B cell (primary cell): ENCODE results near the gene PHC3. TPM values are rescaled to one million over a fixed set of nuclear protein-coding genes. Genes with fewer than 3 reads are reported as not detected.

Experiments
- ATAC-seq: fragments of 200-7000 bp; cut with Tn5 transposase; one replicate; pipeline ENCODE4 v1.10.0; 2021; ENCODE audit warnings: low read depth, mild to moderate bottlenecking, moderate number of reproducible peaks, moderate library complexity
- CTCF ChIA-PET: fragments of 350-600 bp; sonication (Branson Sonifier 250); formaldehyde crosslinking; loops from one replicate; lab custom pipeline; 2021; ENCODE audit warnings: antibody characterized with exemption, inconsistent platforms; lab: Charles Lee
- POLR2A ChIA-PET: fragments of 350-600 bp; sonication (Branson Sonifier 250); formaldehyde crosslinking; loops from one replicate; lab custom pipeline; 2021; ENCODE audit warnings: antibody characterized with exemption; lab: Charles Lee
- DNase-seq: peaks from one replicate; pipeline ENCODE4 v3.0.0; 2013
- H2AFZ ChIP-seq: 2 replicates; pipeline ENCODE4 v1.6.1; 2012; ENCODE audit warnings: mild to moderate bottlenecking, low read depth, low read length; ENCODE audit not compliant: insufficient read depth, poor library complexity, severe bottlenecking
- H3K27ac ChIP-seq, 2 donors: 1 replicate in 1 of 2; 2 replicates in 1 of 2; pipeline ENCODE4 v1.5.1; 2012 to 2013; ENCODE audit warnings: low read length in 2 of 2, mild to moderate bottlenecking in 2 of 2, moderate library complexity in 1 of 2
- H3K27me3 ChIP-seq, 4 experiments: fragments of 200-600 bp in 1 of 4; sonication (generic) in 1 of 4; replicated peaks in 1 of 4; 1 replicate in 2 of 4; 2 replicates in 2 of 4; pipeline versions ENCODE4 v1.6.1 to v1.7.0; 2013 to 2016; ENCODE audit warnings: low read length in 3 of 4, mild to moderate bottlenecking in 2 of 4, mixed read lengths in 1 of 4, moderate library complexity in 1 of 4; ENCODE audit not compliant: insufficient read depth in 4 of 4, control insufficient read depth in 3 of 4; ENCODE audit errors: control extremely low read depth in 1 of 4
- H3K36me3 ChIP-seq, 2 experiments: replicated peaks in 1 of 2; 1 replicate in 1 of 2; 2 replicates in 1 of 2; pipeline versions ENCODE4 v1.6.1 to v1.7.1; 2013; ENCODE audit warnings: low read length in 1 of 2; ENCODE audit not compliant: insufficient read depth in 2 of 2, control insufficient read depth in 1 of 2; ENCODE audit errors: control extremely low read depth in 1 of 2, extremely low read depth in 1 of 2
- H3K4me1 ChIP-seq, 2 donors: fragments of 200-600 bp in 1 of 2; sonication (generic) in 1 of 2; 1 replicate in 1 of 2; 2 replicates in 1 of 2; pipeline versions ENCODE4 v1.5.1 to v1.6.1; 2013 to 2017; ENCODE audit warnings: low read length in 2 of 2; ENCODE audit not compliant: control insufficient read depth in 2 of 2, insufficient read depth in 2 of 2
- H3K4me2 ChIP-seq: replicated peaks from 2 replicates; pipeline ENCODE3; 2012; ENCODE audit warnings: mild to moderate bottlenecking, low read depth, low read length; ENCODE audit not compliant: poor library complexity, severe bottlenecking
- H3K4me3 ChIP-seq, 5 experiments: fragments of 200-600 bp in 1 of 5; sonication (generic) in 1 of 5; 1 replicate in 3 of 5; 2 replicates in 2 of 5; pipeline versions ENCODE4 v1.5.1 to v1.7.0; 2011 to 2016; ENCODE audit warnings: low read length in 4 of 5, mild to moderate bottlenecking in 4 of 5, low read depth in 2 of 5, control low read depth in 1 of 5, moderate library complexity in 1 of 5; ENCODE audit not compliant: insufficient read depth in 1 of 5; ENCODE audit errors: control extremely low read depth in 1 of 5, extremely low read depth in 1 of 5
- H3K79me2 ChIP-seq: fragments of 200-600 bp; sonication (generic); one replicate; pipeline ENCODE4 v1.6.0; 2016; ENCODE audit warnings: low read length; ENCODE audit not compliant: control insufficient read depth, insufficient read depth
- H3K9ac ChIP-seq: fragments of 200-600 bp; sonication (generic); 2 replicates; pipeline ENCODE4 v1.6.1; 2017; ENCODE audit warnings: mild to moderate bottlenecking, low read length, moderate library complexity
- H3K9me3 ChIP-seq, 3 donors: one replicate each; pipeline versions ENCODE4 v1.6.1 to v1.7.1; 2013; ENCODE audit warnings: low read length in 2 of 3; ENCODE audit not compliant: control insufficient read depth in 2 of 3, insufficient read depth in 1 of 3; ENCODE audit errors: control extremely low read depth in 1 of 3
- H4K20me1 ChIP-seq: 2 replicates; pipeline ENCODE4 v1.6.0; 2012; ENCODE audit warnings: mild to moderate bottlenecking, low read length; ENCODE audit not compliant: insufficient read depth, control insufficient read depth, poor library complexity, severe bottlenecking
- H3K27ac Mint-ChIP-seq: one replicate; pipeline ENCODE4 v1.8.0; 2021; ENCODE audit warnings: mixed read lengths
- H3K27me3 Mint-ChIP-seq: one replicate; pipeline ENCODE4 v1.8.0; 2021; ENCODE audit warnings: mixed read lengths
- H3K4me1 Mint-ChIP-seq: one replicate; pipeline ENCODE4 v1.8.0; 2021; ENCODE audit warnings: mixed read lengths
- H3K4me3 Mint-ChIP-seq: one replicate; pipeline ENCODE4 v1.8.0; 2021; ENCODE audit warnings: mixed read lengths
- H3K9me3 Mint-ChIP-seq: one replicate; pipeline ENCODE4 v1.8.0; 2022; ENCODE audit warnings: mixed read lengths; ENCODE audit not compliant: insufficient read depth
- EZH2 ChIP-seq: IDR thresholded peaks from 2 replicates; pipeline ENCODE4 v1.6.1; 2012; ENCODE audit warnings: borderline replicate concordance, low read depth, mild to moderate bottlenecking, moderate library complexity, low read length; ENCODE audit not compliant: insufficient read depth, poor library complexity, severe bottlenecking
- WGBS: methylation state at CpG from one replicate; pipeline ENCODE4 v1.1.5; 2013; ENCODE audit warnings: missing lambda C conversion rate; ENCODE audit not compliant: insufficient coverage; 5-methylcytosine and 5-hydroxymethylcytosine counted together
- intact Hi-C: fragments of 100-400 bp; cut with micrococcal nuclease; formaldehyde crosslinking; loops from one replicate; pipeline ENCODE4 v1.10.0; 2022
- polyA plus RNA-seq: library from polyadenylated mRNA; depleted of rRNA; stranded (reverse); fragments of >200 nt; gene quantifications from 2 replicates; pipeline ENCODE4 v1.2.3, GENCODE V29; 2012
- total RNA-seq, 2 donors: library from RNA; stranded (reverse); fragments of 120-200 nt in 1 of 2; gene quantifications; 1 replicate in 1 of 2; 2 replicates in 1 of 2; pipeline versions ENCODE4 v1.2.3 to v1.2.4, GENCODE V29; 2013 to 2022
- TF ChIP-seq, protein P1 (sequence below): fragments of 200-600 bp; IDR thresholded peaks from one replicate; pipeline ENCODE4 v1.8.0; 2022; ENCODE audit warnings: antibody characterized with exemption, mild to moderate bottlenecking

The PHC3 gene
- total and polyA plus RNA-seq, 2 donors (not counting 1 experiment from before 2014, with no cell fraction given) = 51.8 to 159 TPM

DNA sequence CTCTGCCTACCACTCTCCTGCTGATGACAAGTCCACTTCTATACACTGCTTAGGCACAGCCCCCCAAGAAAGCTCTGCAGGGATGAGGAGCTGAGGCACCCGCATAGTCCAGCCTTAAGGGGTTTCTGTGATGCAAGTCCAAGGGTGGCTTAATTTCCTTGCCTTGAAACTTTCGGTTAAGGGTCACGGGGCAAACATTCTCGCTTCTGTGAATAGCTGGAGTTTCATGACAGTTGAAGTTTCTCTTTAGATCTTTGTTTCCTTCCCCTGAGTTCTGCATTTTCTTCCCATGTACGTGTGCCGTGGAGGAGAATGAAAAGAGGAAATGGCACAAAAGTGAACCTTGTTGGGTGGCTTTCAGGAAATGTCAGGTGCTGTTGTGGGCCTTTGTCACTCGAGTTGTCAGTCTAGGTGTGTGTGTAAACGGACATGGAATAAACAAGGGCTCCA is 136.7 kb downstream of the PHC3 start:
- Histone ChIP-seq H4K20me1 (no peaks in the 10 kb centered on the region), H3K9ac (peak overlapping the region; percentile 20), H3K4me3 (peak overlapping the region; percentile 7 to 28 (median 21)), H3K27ac (peak overlapping the region; percentile 84 to 89), H2AFZ (peak overlapping the region; percentile 9), H3K79me2 (peaks cover 55% of the 10 kb centered on the region), H3K36me3 (peaks cover 0 to 9% of the 10 kb centered on the region in 2 experiments), H3K4me1 (peaks cover 21 to 33% of the 10 kb centered on the region in 2 donors), H3K9me3 (no peaks in the 10 kb centered on the region), H3K4me2 (peak overlapping the region; percentile 70), H3K27me3 (no peaks in the 10 kb centered on the region)
- POLR2A ChIA-PET = interaction anchor here (0.8 kb wide), 1 partner anchor 78 kb away, joined by 7 read pairs; the partner anchor contains the start of gene SEC62
- intact Hi-C loops = loop anchor here (1.0 kb wide), 1 partner anchor 8 kb away; the partner anchor contains the start of gene GPR160
- H3K4me1 Mint-ChIP-seq = peaks cover 52% of the 10 kb centered on the region
- DNase-seq (peak; percentile 92), ATAC-seq (peak; percentile 83)
- H3K4me3 Mint-ChIP-seq = peak overlapping the region; percentile 68
- CTCF ChIA-PET = interaction anchor here (1.2 to 1.7 kb wide), 3 partner anchors 9 to 44 kb away, joined by 3 to 8 read pairs (median 4); no protein-coding TSS in a partner anchor
- no peaks in the 10 kb centered on the region for H3K27me3 Mint-ChIP-seq
- TF ChIP-seq EZH2 = no peak
- TF ChIP-seq, protein P1, sequence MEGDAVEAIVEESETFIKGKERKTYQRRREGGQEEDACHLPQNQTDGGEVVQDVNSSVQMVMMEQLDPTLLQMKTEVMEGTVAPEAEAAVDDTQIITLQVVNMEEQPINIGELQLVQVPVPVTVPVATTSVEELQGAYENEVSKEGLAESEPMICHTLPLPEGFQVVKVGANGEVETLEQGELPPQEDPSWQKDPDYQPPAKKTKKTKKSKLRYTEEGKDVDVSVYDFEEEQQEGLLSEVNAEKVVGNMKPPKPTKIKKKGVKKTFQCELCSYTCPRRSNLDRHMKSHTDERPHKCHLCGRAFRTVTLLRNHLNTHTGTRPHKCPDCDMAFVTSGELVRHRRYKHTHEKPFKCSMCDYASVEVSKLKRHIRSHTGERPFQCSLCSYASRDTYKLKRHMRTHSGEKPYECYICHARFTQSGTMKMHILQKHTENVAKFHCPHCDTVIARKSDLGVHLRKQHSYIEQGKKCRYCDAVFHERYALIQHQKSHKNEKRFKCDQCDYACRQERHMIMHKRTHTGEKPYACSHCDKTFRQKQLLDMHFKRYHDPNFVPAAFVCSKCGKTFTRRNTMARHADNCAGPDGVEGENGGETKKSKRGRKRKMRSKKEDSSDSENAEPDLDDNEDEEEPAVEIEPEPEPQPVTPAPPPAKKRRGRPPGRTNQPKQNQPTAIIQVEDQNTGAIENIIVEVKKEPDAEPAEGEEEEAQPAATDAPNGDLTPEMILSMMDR = no peak
- H3K9me3 Mint-ChIP-seq = no peaks in the 10 kb centered on the region
- 4% methylated on average over 6 of the region's 8 CpGs for WGBS
- H3K27ac Mint-ChIP-seq = peak overlapping the region; percentile 91

DNA sequence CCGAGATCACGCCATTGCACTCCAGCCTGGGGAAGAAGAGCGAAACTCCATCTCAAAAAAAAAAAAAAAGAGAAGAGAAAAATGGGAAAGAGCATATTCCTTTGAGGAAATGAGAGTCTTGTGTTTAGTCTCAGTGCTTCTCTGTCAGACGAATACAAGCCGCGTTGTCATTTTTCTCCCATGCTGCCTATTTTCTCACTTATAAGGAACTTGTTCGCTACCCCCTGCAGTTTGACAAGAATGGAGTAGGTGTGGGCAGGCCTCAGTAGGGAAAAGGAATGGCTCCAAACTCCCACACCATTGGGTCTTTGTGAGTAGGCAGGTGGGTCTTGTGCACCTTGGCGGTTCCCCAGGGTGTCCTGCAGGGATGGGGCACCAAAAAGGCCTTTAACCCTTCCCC is 137.3 kb downstream of the PHC3 start:
- Histone ChIP-seq H3K36me3 (peaks cover 0 to 9% of the 10 kb centered on the region in 2 experiments), H3K4me2 (peak overlapping the region; percentile 70), H4K20me1 (no peaks in the 10 kb centered on the region), H3K9me3 (no peaks in the 10 kb centered on the region), H3K9ac (peak overlapping the region; percentile 20), H2AFZ (no peak overlapping the region), H3K4me1 (peaks cover 21 to 31% of the 10 kb centered on the region in 2 donors), H3K79me2 (peaks cover 50% of the 10 kb centered on the region), H3K27ac (peak overlapping the region; percentile 84 to 89), H3K4me3 (peak overlapping the region in 2 of 5 experiments; percentile 21 to 26), H3K27me3 (no peaks in the 10 kb centered on the region)
- no peak for DNase-seq
- ATAC-seq = no peak
- Mint-ChIP-seq H3K4me1 (peaks cover 52% of the 10 kb centered on the region), H3K9me3 (no peaks in the 10 kb centered on the region), H3K27me3 (no peaks in the 10 kb centered on the region), H3K4me3 (no peak overlapping the region), H3K27ac (peak overlapping the region; percentile 91)
- ChIA-PET CTCF (interaction anchor here (0.6 to 1.7 kb wide), 5 partner anchors 9 to 180 kb away, joined by 3 to 8 read pairs (median 4); no protein-coding TSS in a partner anchor), POLR2A (interaction anchor here (0.8 kb wide), 1 partner anchor 78 kb away, joined by 7 read pairs; the partner anchor contains the start of gene SEC62)
- no CpG with 5 or more reads among the region's 8 CpGs for WGBS
- intact Hi-C loops = no loop called here
- TF ChIP-seq EZH2 = no peak
- TF ChIP-seq, protein P1 = no peak
